NCI-H1417 (cell line): ENCODE results near the gene SYNPO2.
"Not testable (repeated sequence)": the region's sequence is repeated elsewhere in the genome, so short reads cannot be mapped to it uniquely, and the experiment has no call there.

Experiments used
- DNase-seq, 3 experiments: peaks; one replicate each; lab custom pipeline; 2025; lab: John Stamatoyannopoulos, UW

Gene SYNPO2

GRCh38 chr4:119032921-119033685 lies 144.4 kb downstream of the SYNPO2 start:
- DNase-seq = no peak

GRCh38 chr4:119034276-119035008 lies 145.8 kb downstream of the SYNPO2 start:
- DNase-seq = no peak

- no peak for DNase-seq
Observed at GRCh38 chr4:119035951-119036737, 147.5 kb downstream of the SYNPO2 start.

GRCh38 chr4:119037709-119038108 lies 149.1 kb downstream of the SYNPO2 start:
- DNase-seq = no peak

- DNase-seq = no peak
Observed at GRCh38 chr4:119038116-119038841, 149.6 kb downstream of the SYNPO2 start.

GRCh38 chr4:119039160-119039559 lies 150.5 kb downstream of the SYNPO2 start:
- DNase-seq = no peak

GRCh38 chr4:119039779-119040178 lies 151.1 kb downstream of the SYNPO2 start:
- DNase-seq = no peak

GRCh38 chr4:119040261-119040660 lies 151.6 kb downstream of the SYNPO2 start:
- no peak for DNase-seq

- DNase-seq = no peak
Observed at GRCh38 chr4:119040694-119041185, 152.1 kb downstream of the SYNPO2 start.

- DNase-seq = no peak
Observed at GRCh38 chr4:119041396-119041795, 152.7 kb downstream of the SYNPO2 start.

- peak; percentile 53 to 89 (median 67) for DNase-seq
Observed at GRCh38 chr4:119041951-119042560, 153.4 kb downstream of the SYNPO2 start.

- no peak for DNase-seq
Observed at GRCh38 chr4:119046263-119046662, 157.6 kb downstream of the SYNPO2 start.

GRCh38 chr4:119047059-119047458 lies 158.4 kb downstream of the SYNPO2 start:
- DNase-seq = not testable (repeated sequence)

GRCh38 chr4:119048446-119048845 lies 159.8 kb downstream of the SYNPO2 start:
- no peak for DNase-seq

- no peak for DNase-seq
Observed at GRCh38 chr4:119049342-119049741, 160.7 kb downstream of the SYNPO2 start.

GRCh38 chr4:119050527-119051090 lies 162.0 kb downstream of the SYNPO2 start:
- no peak for DNase-seq

GRCh38 chr4:119053245-119053644 lies 164.6 kb downstream of the SYNPO2 start:
- DNase-seq = no peak

GRCh38 chr4:119053997-119054396 lies 165.3 kb downstream of the SYNPO2 start:
- no peak for DNase-seq

GRCh38 chr4:119057417-119057816 lies 168.8 kb downstream of the SYNPO2 start:
- no peak for DNase-seq

- no peak for DNase-seq
Observed at GRCh38 chr4:119059221-119059620, 170.6 kb downstream of the SYNPO2 start.

GRCh38 chr4:119067125-119067524 lies 178.5 kb downstream of the SYNPO2 start:
- DNase-seq = not testable (repeated sequence)
